Stimulated activated CD4-positive, alpha-beta T cell treated with anti-CD3 and anti-CD28 coated beads, Interleukin-15, amount 100 ng/mL, for 48 hours (primary cell): ENCODE results near the gene TNFRSF12A.
A peak's percentile ranks its signal among the peaks of the same experiment; 100 is the strongest.

Experiments used
- DNase-seq, 2 donors: peaks; one replicate each; pipeline ENCODE4 v3.0.0-alpha.2; 2020; ENCODE audit warnings: low read depth in 2 of 2

The TNFRSF12A gene

DNA sequence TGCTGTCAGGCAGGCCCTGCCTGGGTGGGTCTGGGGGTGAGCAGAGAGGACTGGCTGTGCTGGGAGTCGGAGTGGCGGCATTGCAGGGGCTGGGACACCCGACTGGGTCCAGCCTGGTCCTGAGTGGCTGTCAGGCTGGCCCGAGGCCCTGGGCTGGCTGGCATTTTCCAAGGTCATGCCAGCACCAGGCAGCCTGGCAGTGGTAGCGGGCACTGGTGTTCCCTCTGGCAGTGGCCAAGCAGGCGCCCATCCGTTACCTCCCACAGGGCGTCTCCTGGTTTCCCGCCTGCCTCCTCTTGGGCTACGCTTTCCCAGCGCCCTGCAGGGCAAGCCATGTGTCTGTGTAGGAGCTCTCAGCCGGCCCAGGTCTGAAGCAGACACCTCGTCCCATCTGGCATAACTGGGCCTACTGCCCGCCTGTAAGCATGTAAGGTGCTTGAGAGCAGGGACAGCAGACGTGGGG, 34.2 kb upstream of the TNFRSF12A start:
- DNase-seq = no peak

DNA sequence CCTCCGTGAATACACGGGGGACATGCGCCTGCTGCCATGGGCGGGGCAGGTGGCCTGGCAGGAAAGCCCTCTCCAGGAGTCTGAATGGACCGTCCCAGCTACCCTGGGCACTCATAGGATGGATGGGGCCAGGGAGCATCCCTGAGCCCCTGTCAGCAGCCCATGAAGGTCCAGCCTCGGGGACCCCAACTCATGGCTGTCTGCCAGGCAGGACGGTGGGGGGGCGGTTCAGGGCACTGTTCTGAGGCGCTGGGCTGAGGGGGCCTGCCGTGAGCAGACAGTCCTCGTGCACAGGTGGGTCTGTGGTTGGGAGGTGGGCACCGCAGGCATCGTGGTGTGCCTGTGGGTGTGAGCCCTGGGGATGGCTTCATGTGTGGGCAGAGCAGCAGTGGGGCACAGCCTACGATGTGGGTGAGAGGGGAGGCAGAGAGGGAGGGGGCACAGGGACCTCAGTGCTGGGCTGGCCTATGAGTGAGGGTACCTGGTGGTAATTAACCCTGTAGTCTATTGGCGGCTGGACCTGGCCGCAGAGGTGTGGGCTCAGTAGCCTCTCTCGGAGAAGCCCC, 33.5 kb upstream of the TNFRSF12A start:
- no peak for DNase-seq

DNA sequence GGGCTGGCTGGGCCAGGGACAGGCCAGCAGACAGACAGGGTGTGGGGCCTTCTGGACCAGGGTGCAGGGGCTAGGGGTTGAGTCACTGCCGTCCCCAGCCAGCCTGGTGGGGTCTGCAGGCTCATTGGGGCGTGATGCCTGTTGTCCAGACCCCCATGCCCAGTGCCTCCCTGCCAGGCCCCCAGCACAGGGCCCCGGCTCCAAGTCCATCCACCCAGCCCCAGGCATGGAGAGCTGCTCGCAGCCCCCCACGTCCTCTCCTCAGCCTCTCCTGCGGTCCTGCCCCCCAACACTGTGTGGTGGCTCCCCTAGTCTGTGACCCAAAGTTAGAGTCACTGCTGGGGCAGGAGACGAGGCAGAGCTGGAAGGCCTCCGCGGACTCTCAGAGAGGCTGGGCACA, 32.9 kb upstream of the TNFRSF12A start:
- no peak for DNase-seq

DNA sequence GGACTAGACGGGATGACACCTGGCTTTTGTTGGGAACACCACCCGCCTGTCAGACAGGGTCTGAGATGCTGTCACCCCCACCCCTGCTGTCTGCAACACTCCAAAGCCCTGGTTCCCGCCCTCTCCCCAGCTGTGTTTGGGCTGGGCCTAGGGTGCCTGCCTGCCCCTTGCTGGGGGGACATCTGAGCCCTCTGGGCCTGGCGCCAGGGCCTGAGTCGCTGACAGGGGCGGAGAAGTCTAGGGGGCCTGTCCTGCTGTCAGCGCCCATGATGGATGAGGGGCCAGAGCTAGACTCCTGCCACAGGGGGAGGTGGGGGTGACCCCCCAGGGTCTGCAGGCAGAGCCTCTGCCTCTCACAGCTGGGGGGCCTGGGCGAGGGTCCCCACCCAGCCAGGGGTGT, 32.3 kb upstream of the TNFRSF12A start:
- no peak for DNase-seq

DNA sequence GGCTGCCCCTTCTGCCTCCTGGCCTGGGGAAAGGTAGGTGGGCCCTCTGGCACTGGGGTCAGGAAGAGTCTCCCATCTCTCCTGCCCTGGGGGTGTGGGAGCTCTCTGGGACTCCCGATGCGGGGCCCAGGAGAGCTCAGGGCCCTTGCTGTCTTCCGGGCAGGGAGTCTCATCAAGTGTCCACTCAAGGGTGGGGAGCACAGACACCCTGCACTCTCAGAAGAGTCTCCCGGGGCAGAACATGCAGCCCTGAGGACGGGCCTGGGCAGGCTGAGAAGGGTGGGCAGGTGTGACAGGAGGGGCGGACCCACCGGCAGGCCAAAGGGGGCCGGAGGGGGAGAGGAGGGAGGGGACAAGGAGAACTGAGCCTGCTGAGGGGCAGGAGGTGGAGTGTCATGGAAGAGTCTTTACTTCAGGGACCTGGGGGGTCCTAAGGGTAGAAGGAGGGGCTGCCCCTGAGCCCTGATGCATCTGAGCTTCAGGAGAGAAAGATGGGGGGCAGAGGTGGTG, 31.5 kb upstream of the TNFRSF12A start:
- DNase-seq = no peak

DNA sequence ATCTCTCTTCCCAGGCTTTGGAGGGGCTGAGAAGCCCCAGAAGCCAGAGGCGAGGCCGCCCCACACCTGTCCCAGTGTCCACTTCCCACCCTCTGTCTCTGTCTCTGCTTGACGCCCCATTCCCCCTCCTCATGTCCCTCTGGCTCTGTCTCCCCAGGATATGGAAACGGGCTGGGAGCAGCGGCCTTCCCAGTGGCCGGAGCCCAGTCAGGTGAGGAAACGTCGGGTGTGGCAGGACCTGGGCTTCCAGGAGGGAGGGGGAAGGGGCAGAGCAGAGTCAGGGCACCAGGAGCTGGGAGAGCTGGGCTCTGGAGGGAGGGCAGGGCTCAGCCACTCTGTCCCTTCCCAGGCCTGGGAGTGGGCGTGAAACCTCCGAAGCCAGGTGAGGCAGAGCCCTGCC, 29.3 kb upstream of the TNFRSF12A start:
- DNase-seq = no peak

DNA sequence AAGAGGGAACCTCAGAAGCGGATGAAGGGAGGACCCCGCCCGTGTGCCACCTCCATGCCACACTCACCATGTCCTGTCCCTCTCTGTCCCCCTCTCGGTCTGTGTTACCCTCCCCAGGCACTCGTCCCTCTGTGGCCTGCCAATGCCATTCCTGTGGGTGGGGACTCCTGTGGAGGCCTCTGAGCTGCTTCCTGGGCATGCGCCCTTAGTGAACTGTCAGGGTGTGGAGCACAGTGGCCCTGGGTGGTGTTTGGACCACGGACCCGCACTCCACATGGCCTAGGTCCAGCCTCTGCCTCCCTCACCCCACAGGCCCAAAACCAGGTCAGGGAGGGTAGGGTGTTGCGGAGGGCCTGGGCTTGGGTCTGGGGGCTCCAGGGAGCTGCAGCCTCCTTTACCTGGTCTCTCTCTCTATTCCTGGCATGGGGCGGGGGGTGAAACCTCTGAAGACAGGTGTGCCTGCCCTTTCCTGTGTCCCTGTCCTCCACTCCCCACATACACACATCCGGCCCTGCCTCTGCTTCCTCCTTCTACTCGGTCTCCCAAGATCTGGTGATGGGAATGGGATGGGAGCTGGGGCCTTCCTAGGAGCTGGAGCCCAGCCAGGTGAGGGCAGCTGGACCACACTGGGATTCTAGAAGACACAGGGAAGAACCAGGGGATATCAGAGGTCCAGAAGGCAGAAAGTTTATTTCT, 28.5 kb upstream of the TNFRSF12A start:
- no peak for DNase-seq

DNA sequence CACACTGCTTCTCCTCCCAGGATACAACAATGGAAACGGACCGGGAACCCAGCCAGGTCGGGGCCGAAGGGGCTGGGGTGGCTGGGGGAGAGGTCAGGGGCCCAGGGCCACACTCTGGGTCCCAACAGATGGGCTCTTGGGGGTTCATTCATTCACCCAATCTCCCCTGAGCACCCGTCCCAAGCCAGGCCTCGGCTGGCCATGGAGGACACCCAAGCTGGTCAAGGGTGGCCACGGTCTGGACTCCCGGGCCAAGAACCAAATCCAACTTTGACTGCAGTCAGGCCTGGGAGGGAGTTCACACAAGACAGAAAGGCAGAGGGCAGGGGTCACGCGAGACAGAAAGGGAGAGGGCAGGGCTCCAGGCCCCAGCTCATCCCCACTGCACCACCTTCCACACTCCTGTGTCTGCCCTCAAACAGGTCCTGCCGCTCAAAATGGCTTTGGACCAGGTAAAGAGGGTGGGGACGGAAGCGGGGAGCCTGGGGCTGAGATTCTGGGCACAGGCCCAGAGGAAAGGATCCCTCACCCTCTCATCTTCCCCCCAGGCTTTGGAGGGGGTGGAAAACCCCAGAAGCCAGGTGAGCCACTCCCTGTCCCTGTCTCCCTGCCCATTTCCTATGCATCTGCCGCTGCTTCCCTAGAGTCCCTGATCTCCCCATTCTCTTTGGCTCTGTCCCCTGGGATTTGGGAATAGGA, 27.6 kb upstream of the TNFRSF12A start:
- no peak for DNase-seq

DNA sequence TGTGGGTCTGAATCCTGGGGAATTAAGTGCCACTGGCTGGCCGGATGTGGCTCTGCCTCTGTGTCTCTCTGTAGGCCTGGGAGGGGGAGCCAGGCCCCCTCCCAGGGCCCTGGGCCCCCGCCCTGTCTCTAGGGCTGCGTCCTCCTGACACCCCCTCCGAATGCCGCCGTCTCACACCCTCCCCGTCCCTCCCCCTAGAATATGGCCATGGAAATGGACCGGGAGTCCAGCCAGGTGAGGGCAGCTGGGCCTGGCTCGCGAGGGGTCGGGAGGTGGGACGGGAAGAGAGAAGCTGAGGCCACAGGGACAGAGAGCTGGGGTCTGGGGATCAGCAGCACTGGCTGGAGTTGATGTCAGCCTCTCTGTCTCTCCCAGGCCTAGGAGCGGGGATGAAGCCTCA, 23.9 kb upstream of the TNFRSF12A start:
- no peak for DNase-seq

DNA sequence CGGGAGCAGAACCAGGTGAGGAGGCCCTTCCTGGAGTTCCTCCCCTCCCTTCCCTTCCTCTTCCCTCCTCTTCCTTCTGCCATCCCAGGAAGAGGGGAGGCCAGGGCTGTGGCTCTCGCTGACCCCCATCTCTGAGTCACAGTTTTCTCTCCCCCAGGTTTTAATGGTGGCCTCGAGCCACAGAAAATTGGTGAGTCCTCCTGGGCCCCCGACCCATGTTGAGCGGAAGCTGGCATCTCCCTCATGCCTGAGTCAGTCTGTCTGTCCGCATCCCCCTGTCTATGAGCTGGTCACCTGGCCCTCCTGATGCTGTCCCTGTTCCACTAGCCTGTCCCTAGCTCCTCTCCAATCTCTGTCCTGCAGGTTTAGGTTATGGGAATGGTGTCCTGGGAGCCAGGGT, 20.2 kb upstream of the TNFRSF12A start:
- no peak for DNase-seq

DNA sequence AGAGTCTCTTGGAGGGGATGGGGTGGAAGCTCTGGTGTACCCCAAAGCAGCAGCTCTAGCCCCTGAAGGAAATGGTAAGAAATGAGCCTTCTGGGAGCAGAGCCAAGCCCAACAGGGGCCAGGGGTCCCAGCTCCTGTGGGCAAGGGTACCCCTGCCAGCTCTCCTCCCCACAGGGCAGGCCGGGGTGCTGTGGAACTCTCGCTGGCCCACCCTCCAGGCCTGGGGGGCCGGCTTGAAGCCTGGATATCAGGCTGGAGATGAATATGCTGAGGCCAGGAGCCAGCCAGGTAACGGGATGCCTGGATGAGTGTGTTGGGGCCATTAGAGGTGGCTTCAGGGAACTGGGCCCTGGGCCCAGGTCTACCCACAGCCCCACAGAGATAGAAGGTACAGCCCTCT, 19.6 kb upstream of the TNFRSF12A start:
- no peak for DNase-seq

DNA sequence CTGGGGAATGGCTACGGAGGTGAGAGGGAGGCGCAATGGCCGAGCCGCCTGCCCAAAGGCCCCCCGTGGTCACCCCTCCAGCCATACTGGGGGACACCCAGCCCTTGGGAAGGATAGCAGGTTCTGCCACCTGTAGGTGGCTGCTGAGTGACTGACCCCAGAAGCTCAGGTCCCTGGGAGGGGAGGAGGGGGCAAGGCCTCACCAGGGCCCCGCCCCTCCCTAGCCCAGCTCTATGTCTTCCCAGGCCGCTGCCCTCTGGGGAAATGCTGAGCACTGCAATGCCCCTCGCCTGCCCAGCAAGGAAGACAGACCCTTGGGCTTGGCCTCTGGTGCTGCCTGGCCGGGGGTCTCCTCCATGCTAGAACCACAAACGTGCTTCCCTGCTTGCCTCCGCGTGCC, 18.9 kb upstream of the TNFRSF12A start:
- no peak for DNase-seq

DNA sequence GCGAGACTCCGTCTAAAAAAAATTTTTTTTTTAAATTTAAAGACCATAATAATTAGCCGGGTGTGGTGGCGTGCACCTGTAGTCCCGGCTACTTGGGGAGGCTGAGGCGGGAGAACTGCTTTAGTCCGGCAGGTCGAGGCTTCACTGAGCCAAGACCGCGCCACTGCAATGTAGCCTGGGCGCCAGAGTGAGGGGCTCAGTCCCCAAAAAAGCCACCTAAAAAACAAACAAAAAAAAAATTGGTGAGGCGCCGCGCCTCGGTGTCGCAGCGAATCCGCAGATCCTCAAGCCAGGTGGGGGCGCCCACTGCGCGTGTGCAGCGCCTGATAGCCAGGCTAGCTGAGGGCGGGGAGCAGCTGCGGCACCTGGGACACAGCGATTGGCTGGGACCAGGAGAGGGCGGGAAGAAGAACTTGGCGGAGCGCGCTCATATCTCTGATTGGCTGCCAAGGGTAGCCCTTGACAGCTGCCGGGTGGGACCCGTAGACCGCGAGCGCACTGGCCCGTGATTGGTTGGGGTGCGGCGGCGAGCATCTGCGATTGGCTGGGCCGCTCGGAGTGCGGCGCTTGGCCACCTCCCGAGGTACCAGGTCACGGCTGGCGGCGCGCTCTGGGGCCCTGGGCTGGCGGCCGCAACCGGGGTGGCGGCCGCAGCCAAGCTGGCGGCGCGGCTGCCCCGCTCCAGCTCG, 16.4 kb upstream of the TNFRSF12A start:
- DNase-seq = peak; percentile 95 to 97

DNA sequence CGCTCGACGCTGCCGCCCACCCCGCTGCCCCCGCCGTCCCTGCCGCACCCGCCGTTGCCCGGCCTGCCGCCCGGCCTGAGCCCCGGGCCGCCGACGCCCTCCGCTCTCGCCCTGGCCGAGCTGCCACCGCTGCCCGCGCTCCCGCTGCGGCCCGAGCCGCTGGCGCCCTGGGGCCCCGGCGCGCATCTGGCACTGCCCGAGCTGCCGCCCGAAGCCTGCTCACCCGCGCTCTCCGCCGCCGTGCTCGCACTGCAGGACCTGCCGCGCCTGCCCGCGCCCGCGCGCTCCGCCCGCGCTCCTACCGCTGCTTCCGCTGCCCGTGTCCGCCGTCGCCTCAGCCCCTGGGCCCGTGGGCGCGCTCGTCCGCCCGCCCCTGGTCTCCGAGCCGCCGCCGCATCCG, 15.8 kb upstream of the TNFRSF12A start:
- DNase-seq = no peak

DNA sequence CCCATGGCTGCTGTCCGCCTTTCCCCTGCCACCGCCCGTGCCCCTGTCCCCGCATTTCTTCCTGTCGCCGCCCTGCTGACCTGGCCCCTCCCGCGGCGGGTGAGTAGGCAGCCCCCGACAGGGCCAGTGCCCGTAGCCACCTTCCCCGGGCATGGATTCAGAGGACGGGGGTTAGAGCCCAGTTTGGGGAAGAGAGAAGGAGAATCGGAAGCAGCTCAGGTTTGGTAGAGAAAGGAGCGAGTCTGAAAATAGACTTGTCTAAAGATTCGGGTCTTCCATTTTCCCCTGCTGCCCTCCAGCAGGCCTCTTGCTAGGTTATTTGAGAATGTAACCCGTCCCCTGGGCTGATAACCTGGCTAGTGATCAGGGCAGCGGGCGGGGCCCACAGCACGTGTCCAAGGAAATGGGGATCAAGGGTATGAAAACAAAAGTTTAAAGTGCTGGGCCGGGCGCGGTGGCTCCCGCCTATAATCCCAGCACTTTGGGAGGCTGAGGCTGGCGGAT, 15.3 kb upstream of the TNFRSF12A start:
- no peak for DNase-seq

DNA sequence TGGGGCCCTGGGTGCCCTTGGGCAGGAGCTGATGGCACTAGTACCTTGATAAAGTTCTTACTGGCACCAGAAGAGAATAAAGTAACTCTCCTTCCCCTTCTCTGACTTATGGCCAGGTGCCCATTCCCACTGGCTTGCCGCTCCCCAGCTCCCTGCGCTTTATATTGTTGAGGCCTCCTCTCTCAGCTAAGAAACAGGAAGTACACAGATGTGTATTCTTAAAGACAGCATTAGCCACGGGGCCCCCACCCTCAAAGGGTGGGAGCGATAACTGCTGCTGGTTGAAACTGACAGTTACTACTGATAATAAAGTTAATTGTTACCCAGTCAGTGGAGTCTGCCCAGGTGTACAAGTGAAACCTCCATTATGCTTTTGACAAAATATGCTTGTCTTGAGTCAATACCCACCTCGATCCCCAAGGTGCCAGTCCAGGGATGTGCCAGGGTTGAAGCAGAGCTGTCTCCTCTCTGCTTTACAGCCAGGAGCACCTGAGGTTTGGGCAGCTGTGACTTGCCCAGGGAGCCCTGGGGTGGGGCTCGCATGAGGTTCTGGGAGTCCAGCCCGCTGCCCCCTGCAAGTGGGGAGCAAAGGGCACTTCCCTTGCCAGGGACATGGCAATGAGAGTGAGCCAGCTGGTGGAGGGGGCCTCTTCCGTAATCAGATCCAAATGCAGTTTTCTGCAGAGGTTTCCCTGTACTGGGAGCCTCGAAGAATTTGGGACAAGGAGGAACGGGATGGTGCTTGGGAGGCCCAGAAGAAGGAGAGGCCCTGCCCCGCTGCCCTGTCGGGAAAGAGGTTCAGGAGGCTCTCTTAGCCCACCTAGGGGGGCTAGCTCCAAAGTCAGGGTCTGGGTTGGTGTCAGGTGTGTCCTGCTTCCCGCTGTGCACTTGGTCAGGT, 12.9 kb upstream of the TNFRSF12A start:
- no peak for DNase-seq

DNA sequence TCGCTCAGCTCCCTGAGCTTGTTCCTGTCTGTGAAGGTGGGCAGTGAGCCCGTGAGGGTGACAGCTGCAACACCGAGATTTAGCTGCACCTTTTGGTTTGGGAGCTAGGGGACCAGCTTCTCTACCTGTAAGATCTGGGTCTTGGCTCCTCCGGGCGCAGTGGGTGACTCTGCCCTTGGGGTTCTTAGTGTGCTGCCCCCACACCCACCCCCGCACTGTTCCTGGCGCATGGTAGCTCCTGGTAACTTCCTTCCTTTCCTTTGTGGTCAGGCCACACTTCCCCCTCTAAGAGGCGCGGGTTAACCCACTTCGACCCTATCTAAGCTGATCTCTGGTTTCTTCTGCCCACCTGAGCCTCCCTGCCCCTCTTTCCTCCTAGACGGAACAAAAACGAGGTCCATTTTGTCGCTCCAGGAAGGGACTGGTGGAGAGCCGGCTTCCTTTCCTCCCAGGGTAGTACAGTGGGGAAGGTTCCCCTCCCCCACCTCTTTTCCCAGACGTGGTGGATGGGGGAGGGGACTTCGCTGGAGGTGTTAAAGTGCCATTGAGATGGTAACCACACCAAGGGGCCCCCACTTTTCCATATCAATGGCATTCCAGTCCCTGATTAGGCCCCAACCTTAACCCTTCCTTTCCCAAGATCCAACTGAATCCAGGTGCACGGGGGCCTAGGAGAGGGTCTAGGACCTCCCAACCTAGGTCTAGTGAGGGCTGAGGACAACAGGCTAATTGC, 12.0 kb upstream of the TNFRSF12A start:
- DNase-seq = no peak

DNA sequence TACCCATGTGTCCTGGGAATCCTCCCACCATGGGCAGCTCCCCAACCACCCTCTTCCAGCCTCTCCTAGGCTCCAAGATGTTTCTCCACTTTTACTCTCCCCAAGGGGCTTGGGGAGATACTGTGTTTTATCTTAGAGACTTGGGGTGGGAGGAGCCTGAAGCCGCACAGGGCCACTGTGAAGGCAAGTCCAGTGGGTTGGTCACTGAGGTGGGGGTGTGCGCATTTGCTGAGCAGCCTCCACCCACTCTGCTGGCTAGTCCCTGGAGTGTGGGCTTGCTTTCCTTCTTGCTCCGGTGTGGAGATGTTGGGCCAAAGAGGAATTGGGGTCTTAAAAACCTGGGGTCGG, 11.5 kb upstream of the TNFRSF12A start:
- no peak for DNase-seq

DNA sequence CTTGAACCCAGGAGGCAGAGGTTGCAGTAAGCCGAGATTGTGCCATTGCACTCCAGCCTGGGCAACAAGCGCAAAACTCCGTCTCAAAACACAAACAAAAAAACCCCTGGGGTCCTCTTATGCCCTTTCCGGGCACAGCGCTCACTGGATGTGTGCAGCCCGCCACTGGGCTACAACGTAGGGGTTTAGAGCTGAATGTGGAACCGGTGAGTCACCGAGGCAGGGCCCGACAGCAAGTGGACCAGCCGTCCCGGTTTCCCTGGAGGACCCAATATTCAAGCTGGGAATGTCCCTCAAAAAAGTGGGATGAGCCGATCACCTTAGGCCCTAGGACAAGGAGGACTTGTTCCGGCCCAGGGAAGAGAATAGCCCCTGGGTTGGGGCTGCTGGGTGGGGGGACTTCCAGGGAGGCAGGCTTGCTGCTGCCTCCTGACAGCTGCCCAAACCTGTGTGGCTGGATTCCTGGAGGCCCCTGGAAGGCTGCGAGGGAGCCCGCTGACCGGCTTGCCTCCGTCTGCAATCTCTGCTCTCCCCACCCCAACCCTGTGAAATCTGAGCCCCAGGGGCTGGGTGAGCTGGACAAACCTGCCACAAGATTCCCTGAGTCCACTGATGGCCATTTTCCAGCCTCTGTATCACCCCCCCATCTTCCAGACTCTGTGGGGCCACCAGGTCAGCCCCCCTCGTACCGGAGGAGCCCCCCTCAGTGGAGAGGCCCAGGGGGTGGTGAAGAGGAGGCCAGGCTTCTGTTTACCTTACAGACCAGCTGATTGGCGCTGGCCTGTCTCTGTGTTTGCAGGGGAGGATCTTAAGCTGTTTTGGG, 10.4 kb upstream of the TNFRSF12A start:
- DNase-seq = no peak

DNA sequence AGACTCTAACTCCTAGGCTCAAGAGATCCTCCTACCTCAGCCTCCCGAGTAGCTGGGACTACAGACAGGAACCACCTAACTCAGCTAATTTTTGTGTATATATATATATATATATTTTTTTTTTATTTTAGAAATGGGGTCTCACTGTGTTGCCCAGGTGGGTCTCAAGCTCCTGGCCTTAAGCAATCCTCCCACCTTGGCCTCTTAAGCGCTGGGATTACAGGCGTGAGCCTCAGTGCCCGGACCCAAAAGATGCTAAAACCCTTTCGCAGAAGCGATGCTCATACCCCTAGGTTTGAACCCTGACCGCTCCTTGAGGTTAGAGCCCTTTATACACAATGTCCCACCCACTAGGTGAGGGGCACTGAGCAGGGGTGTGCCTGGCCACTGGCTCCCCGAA, 9.7 kb upstream of the TNFRSF12A start:
- no peak for DNase-seq
